GM03348 (cell line): Measurements from ENCODE around the gene ITGA2B.
"Not testable (repeated sequence)": the region's sequence is repeated elsewhere in the genome, so short reads cannot be mapped to it uniquely, and the experiment has no call there.

Source experiments
- DNase-seq: peaks from one replicate; pipeline ENCODE4 v3.0.0; 2012; ENCODE audit warnings: low spot score

ITGA2B gene

GRCh38 chr17:44368391-44369243, 20.8 kb downstream of the ITGA2B start:
- not testable (repeated sequence) for DNase-seq

- DNase-seq: no peak
Measured at GRCh38 chr17:44367231-44367979, 22.0 kb downstream of the ITGA2B start.

DNA sequence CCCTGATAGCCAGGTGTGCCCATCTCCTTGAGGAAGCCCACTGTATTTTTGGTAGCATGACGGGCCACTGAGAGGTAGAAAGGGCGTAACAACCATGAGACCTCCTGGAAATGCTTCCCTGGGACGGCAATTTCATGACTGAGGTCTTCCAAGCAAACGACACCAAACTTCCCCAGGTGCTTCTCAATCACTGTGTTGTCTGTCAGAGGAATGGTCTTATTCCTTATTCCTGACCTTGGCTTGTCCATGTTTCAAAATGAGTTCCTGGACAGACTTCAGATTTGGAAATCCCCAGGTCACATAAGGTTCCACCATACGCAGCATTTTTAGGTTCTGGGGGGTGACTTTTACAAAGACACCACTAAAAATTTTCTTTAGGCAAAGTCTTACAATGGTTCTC, 24.4 kb downstream of the ITGA2B start:
- not testable (repeated sequence) for DNase-seq

- peak; percentile 95 for DNase-seq
Measured at GRCh38 chr17:44363613-44364159, 25.8 kb downstream of the ITGA2B start, which contains the start of gene FAM171A2. Gene FAM171A2 (minus strand): TSS chr17:44363853. CDS start chr17:44363714, 139 bp downstream.

DNA sequence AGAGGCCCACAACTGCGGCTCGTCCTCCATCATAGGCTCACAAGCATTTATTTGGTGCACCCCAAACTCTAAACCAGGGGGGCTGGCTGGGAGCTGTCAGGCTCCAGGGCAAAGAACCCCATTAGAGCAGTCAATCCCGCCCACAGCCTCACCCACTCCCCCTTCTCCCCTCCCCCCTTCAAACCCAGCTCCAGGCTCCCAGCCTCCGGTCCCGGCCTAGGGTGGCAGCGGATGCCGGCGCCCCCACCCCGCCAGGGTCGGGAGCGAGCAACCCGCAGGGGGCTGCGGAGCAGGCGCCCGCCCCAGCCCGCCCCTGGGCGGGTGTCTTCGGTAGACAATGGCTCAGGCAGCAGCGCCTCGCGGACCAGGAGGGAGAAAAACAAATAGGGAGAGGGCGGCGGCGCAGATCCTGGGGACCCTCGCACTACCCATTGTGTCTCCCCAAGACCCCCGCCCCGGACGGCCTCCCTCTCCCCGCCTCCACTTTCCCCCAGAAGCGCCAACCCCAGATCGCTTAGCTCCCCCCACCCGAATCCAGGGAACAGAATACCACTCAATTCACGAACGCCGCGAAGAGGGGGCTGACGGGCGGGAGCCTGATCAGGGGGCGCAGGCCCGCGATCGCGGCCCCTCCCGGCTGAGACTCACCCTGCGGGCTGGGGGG, 26.4 kb downstream of the ITGA2B start:
- peak; percentile 68 for DNase-seq

GRCh38 chr17:44362459-44362948, 26.9 kb downstream of the ITGA2B start:
- DNase-seq: no peak

DNA sequence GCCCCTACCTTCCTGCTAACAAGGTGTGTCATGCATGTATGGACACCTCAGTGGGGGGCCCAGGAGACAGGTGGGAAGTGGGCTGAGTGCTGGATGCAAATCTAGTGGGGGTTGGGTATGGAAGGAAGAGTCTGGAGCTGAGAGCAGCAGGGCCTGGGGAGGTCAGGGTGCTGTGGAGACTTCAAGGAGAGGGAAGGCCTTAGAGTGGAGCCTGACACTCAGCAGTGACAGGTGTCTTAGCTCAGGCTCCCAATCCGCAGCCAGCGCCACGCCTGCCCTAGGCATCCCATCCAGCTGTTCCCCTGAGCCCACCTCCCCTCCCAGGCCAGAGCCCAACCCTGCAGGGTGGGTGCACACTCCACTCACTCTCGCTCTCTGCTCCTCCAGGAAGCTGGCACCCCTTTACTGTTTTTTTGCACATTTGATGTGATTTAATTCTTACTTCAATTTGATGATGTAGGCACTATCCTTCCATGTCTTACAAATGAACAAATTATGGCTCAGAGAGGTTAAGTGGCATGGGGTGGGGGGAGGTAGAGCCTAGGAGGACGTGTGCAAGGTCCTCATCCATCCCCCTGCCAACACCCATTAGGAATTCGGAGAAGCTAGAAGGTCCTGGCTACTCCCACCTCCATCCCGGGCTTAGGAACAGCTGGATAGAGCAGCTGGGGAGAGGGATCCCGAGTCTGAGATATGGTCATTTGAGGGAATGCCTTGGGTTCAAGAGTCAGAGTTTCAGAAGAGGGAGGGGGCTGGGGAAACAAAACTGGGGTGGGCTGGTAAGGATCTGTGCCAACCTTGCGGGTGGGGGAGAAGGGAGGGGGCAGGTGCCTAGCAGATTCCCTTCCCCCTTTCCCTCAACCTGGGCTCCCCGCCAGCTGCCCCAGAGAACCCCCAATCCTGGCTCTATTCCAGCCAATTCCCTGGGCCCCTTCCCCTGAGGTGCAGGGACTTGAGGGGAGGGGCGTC, 27.9 kb downstream of the ITGA2B start:
- no peak for DNase-seq

DNA sequence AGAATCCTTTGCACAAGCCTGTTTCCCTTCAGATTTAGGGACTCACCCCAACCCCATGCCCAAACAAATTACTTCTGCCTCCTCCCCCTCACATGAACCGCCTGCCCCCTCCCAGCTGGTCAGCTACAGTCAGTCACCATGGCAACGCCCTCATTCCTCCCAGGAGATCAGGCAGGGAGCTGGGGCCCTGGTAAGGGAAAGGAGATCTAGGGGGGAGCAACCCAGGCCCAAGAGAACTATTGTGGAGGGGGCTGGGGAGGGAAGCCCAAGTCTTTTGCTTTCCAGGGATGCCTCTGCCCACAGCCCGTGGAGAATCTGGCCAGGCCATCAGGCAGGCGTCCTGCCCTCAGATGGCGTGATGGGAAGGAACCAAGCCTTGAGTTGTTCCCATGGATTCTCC, 28.6 kb downstream of the ITGA2B start:
- peak; percentile 38 for DNase-seq

DNA sequence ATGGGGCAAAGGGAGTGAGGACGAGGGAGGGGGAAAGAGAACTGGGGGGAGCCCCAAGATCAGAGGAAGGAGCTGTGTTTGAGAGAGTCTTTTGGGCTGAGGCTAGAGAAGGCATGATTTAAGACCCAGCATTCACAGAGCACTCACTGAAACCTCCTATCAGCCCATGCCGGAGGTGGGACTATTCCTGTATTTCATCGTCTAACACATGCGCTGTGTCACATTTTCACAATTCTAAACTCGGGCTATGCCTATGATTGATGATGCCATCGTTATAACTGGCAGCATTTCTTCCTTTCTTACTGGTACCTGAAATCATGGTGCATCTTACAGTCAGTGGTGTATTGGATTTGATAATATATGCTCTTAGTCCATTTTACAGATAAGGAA, 29.3 kb downstream of the ITGA2B start:
- no peak for DNase-seq

- no peak for DNase-seq
Measured at GRCh38 chr17:44359458-44360143, 29.8 kb downstream of the ITGA2B start.

DNA sequence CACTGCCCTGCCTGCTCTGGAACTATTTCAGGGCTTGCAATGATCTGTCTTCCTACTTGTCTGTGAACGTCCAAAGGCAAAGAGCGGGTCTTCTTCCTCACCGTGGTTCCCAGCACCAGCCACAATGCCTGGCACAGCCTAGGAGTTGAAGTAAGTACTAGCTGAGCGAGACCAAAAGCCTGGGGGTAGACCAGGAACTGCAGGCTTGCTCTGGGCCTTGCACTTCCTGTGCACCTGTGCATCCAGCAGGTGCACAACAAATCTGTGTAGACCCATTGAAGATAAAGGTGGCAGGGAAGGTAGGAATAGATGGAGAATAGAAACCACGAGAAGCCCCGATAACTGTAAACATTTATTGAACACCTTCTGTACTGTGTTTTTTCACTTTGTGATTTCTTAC, 30.4 kb downstream of the ITGA2B start:
- no peak for DNase-seq

GRCh38 chr17:44358066-44358465, 31.4 kb downstream of the ITGA2B start:
- no peak for DNase-seq

DNA sequence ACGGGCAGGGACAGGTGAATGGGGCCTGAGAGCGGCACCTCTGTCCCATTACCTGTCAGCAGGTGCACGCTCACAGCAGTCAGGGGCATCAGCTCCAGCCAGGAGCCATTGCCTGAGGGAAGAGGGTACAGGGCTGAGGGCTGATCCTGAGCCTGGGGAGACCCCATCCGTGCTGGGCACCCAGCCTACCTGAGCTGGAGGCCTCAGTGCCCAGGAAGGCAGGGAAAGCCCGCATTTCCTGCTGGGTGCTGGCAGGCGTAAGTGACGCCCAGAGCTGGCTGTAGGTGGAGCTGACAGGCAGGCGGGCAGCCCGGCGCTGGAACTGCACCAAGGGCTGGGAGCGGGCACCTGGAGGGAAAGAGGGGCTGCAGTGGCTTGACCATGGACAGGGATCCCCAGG, 33.2 kb downstream of the ITGA2B start:
- no peak for DNase-seq

DNA sequence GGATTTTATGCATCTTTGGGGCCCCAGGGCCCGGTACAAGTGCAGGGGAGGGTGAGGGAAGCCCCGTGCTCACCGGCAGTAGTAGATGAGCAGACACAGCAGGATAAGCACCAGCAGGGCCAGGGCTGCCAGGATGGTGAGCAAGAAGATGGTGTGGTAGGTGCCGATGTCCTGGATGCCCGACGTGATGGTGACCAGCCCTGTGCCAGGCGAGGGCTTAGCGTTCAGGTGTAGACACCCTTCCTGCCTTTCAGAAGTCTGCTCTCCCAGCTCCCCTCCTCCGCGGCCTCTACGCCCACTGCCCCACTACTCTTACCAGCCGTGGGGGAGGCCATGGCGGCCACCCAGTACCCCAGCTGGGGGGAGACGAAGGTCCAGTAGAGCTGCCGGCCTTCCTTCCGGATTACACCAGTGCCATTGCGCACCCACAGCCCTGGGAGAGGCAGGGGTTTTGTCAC, 33.8 kb downstream of the ITGA2B start:
- DNase-seq: no peak

DNA sequence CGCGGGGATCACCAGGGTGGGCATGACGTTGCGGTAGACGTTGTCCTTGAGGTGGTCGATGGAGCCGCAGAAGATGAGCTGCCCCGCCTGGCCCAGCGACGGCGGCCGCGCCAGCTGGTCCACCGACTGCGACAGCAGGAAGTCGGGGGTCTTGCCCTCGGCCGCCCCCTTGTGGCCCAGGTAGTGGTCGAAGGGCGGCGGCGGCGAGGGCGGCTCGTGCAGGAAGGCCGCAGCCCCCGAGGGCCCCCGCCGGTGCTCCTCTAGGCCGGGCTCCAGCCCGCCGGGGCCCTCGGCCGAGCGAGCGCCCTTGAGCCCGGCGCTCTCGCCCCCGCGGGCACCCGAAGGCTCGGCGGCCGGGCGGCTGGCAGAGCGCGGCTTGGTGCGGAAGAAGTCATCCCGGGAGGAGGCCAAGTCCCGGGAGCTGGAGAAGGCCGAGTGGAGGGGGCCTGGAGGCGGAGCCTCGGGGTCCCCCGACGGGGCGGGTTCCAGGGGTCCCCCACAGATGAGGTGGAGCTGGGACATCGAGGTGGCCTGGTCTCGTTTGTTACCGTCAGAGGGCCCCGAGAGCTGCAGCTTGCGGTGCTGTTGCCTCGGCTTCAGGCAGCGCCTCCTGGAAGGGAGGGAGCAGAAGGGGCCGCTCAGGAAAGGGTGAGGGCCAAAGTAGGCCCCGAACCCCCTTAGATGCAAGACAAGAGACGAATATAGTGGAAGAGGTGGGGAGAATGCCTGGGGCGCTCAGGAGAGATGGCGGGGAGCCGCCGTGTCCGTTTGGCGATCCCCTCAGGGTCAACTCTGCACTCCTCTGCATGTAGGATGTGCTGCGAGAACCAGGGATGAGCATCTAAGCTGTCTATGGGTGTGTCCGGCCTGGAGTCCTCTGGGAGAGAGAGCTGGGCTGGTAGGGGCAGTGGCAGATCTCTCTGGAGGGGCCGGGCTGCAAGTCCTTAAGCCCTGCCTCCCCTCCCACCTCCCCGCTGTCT, 34.6 kb downstream of the ITGA2B start:
- peak; percentile 50 for DNase-seq

DNA sequence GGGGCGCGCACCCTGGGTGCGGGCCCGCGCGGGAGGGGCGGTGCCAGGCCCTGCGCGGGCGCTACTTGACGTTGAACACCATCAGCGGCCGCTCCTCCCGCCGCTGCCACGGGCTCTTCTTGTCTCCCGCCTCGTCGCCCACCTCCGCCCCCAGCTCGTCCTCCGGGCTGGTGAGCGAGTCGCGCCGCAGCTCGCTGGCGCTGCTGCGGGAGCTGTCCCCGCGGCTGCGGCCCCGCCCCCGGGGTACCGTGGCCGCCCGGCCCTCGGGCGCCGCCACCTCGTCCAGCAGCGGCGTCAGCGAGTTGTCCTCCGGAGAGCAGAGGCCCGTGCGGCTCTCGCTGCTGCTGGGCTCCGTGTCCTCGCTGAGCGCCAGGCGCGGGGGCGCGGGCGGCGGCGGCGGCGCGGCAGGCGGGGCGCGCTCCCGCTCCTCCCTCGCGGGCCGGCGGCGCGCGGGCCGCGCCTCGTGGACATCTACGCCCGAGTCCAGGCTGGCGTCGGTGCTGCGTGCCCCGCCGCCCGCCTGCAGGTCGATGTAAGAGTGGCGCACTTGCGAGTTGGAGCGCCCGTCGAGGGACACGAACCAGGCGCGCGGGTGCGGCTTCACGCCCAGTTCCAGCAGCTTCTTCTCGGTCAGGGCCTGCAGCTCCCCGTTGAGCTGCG, 35.6 kb downstream of the ITGA2B start:
- DNase-seq: peak; percentile 53

DNA sequence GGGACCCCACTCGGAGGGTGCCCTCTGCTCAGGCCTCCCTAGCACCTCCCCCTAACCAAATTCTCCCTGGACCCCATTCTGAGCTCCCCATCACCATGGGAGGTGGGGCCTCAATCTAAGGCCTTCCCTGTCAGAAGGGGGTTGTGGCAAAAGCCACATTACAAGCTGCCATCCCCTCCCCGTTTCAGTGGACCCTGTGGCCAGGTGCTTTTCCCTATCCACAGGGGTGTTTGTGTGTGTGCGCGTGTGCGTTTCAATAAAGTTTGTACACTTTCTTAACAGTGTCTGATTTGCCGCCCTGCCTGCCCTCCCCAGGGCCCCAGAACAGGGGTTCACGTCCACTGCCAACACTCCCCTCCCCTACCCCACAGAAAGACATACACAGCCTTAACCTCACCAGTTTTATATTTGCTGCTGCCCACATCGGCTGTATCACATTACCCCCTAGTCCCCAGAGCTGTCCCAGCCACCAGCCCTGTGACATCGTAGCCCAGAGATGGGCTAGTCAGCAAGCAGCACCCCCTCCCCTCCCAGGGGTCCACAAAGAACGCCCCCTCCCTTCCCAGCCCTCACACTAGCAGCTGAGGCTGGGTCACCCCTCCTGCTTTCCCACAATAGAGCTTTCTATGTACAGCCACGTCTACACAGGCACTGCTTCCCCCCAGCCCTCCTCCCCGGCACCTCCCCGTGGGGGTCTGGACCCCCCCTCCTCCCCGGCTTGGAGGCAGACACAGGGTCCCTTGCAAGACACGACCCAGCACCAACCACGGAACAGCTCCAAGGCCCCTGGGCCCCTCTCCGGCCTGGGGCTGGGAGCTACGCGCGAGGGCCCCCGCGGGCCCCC, 36.4 kb downstream of the ITGA2B start:
- no peak for DNase-seq
